GM19463 (cell line): ENCODE measurements around the gene WDR7.

Experiments
- ATAC-seq: cut with Tn5 transposase; IDR thresholded peaks from one replicate; pipeline ENCODE4 v1.9.1; 2021; ENCODE audit warnings: mild to moderate bottlenecking, moderate library complexity; ENCODE audit not compliant: unreplicated experiment

Gene WDR7

GRCh38 chr18:56873441-56874140 lies 222.4 kb downstream of the WDR7 start:
- no peak for ATAC-seq

GRCh38 chr18:56878711-56879110 lies 227.6 kb downstream of the WDR7 start:
- ATAC-seq = no peak

- ATAC-seq = no peak
Measured at GRCh38 chr18:56884511-56884910, 233.4 kb downstream of the WDR7 start.

GRCh38 chr18:56888978-56889377 lies 237.8 kb downstream of the WDR7 start:
- ATAC-seq = no peak

- ATAC-seq = no peak
Measured at GRCh38 chr18:56889621-56890020, 238.5 kb downstream of the WDR7 start.

- ATAC-seq = no peak
Measured at GRCh38 chr18:56890632-56891031, 239.5 kb downstream of the WDR7 start.

GRCh38 chr18:56891116-56891515 lies 240.0 kb downstream of the WDR7 start:
- ATAC-seq = no peak

GRCh38 chr18:56891870-56892269 lies 240.7 kb downstream of the WDR7 start:
- no peak for ATAC-seq

GRCh38 chr18:56897122-56897521 lies 246.0 kb downstream of the WDR7 start:
- no peak for ATAC-seq

GRCh38 chr18:56899660-56900059 lies 248.5 kb downstream of the WDR7 start:
- no peak for ATAC-seq

- no peak for ATAC-seq
Measured at GRCh38 chr18:56900195-56901094, 249.3 kb downstream of the WDR7 start.

- ATAC-seq = no peak
Measured at GRCh38 chr18:56901919-56902318, 250.8 kb downstream of the WDR7 start.

GRCh38 chr18:56902653-56903052 lies 251.5 kb downstream of the WDR7 start:
- peak; percentile 68 for ATAC-seq

GRCh38 chr18:56903686-56904085 lies 252.5 kb downstream of the WDR7 start:
- no peak for ATAC-seq

GRCh38 chr18:56907771-56908170 lies 256.6 kb downstream of the WDR7 start:
- no peak for ATAC-seq

- ATAC-seq = no peak
Measured at GRCh38 chr18:56910237-56910636, 259.1 kb downstream of the WDR7 start.

GRCh38 chr18:56910967-56911366 lies 259.8 kb downstream of the WDR7 start:
- no peak for ATAC-seq

- ATAC-seq = no peak
Measured at GRCh38 chr18:56913941-56914340, 262.8 kb downstream of the WDR7 start.

GRCh38 chr18:56919190-56919589 lies 268.0 kb downstream of the WDR7 start:
- ATAC-seq = no peak

GRCh38 chr18:56921896-56922480 lies 270.8 kb downstream of the WDR7 start:
- peak; percentile 90 for ATAC-seq

GRCh38 chr18:56926734-56927133 lies 275.6 kb downstream of the WDR7 start:
- no peak for ATAC-seq

- ATAC-seq = no peak
Measured at GRCh38 chr18:56927786-56928185, 276.6 kb downstream of the WDR7 start.
